Stimulated activated CD4-positive, alpha-beta T cell treated with anti-CD3 and anti-CD28 coated beads, Interleukin-4, amount 100 ng/mL, for 48 hours (primary cell): ENCODE results near the gene OR6S1.
A peak's percentile ranks its signal among the peaks of the same experiment; 100 is the strongest.
"Not testable (repeated sequence)": the region's sequence is repeated elsewhere in the genome, so short reads cannot be mapped to it uniquely, and the experiment has no call there.

Experiments used
- DNase-seq, 2 donors: peaks; one replicate each; pipeline ENCODE4 v3.0.0-alpha.2; 2020; ENCODE audit warnings: low read depth in 2 of 2

The OR6S1 gene

DNA sequence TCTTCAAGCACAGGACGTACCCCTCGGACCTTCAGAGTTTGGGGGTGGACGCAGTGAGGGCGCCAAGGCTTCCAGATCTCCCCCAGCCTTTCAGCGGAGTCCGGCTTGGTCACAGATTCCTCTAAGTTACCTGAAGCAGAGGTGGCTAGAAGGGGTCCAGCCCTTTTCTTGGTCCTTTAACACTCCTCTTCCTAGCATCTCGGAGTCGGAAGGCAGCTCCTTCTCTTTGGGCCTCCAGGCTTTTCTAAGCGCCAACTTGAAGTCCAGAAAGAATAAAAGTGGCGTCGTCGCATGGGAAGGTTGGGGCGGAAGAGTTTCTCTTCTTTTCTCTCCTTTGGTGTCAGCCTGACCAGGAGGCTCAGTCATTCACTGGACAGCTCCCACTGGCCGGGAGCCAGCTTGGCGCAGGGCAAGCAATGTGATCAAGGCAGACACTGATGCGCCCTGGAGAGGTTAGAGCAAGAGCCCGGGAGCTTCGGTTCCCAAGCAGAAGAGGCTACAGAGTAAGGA, 9.6 kb downstream of the OR6S1 start:
- DNase-seq: no peak

DNA sequence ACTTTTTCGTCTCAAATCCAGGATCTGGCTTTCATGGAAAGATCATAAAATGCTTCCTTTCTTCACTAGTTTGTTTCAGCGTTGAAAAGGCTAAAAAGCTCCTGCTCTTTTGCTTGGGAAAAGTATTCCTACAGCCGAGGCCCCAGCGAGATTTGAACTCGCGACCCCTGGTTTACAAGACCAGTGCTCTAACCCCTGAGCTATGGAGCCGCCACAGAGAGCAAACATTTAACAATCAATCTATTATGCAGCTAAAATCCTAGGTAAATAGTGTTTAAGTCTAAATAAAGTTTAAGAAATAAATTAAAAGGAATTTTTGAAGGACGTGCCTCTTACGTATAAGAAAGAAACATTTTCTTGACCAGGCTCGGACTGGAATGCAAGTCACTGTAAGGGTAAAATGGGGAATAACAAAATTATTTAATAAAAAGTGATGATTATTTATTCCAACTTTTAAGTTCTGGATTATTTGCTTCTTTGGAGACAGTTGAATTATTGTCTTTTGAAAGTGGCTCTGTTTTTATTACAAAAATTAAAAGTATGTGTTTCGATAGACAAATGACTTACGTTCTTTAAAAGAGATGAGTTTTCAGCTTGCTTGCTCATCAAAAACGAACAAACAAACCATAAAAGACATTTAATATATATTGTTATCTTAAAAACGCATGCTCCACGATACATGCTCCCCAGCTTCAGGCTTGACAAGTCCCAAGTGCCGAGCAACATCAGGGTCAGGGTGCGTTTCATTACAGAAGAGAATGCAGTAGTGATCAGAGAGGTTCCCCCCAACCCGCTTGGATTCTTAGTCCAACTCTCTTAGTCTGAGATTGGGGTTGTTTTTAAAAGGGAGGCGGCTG, 10.2 kb downstream of the OR6S1 start:
- DNase-seq: peak; percentile 41 to 54

DNA sequence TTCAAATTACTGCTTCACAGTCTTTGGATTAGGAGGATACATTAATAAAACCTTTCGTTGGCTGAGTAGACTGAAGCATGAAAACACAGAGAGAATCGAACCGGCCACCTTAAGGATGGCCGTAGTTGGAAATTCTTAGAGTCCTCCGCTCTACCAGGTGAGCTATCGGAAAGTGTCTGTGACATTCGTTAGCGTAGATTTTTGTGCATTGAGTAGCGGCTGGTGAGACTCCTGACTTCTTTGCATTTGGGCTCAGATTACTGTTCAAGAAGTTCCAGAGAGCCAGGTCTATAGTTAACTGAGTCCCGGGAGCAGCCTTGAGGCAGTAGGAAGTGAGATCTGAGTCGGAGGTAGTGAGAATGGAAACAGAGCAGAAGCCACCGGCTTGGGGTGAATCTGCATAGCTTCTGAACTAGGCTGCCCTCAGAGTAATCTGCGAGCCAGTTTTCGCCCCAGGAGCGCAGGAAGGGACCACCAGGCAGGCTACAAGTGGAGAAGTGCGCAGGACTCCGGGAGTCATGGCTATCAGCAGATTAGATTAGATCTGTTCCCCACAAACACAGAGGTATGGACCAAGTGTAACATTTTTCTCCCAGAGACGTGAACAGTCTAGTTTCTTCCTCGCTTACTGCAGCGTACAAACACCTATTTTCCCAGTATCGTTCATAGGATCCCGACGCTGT, 11.0 kb downstream of the OR6S1 start:
- DNase-seq: peak in 1 of 2 donors; percentile 34

DNA sequence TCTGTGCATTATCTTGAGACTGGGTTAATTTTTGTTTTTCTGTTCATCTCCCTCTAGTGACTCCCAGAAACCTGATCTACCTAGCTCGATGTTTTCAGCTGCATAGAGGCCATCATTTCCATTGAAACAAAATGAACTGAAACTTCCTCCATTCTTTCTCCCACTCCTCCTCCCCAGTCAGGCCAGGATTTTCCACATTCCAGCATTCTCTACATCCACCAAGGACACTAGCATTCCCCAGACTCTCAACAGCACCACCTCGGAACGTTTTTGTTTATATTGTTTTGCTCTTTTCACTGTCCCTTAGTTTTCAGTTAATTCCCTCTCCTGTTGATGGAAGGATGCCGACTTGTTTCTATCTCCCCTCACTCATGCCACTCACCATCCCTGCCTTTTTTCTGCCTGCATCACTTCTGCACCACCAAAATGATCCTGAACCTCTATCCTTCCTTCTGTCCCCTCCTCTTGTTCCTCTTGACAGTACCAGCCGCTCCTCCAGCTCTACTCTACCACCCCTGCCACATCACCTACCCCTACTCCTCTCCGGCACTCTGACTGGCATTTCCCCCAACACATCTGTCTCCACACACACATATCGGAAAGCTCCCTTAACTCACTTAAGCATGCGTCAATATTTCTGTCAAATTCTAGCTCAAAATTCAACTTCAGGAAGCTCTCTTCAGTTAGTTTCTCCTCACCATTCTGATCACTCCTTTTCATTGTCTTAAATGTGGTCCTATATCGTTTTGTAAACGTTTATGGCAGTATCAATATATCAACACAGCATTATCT, 13.2 kb downstream of the OR6S1 start:
- DNase-seq: no peak

DNA sequence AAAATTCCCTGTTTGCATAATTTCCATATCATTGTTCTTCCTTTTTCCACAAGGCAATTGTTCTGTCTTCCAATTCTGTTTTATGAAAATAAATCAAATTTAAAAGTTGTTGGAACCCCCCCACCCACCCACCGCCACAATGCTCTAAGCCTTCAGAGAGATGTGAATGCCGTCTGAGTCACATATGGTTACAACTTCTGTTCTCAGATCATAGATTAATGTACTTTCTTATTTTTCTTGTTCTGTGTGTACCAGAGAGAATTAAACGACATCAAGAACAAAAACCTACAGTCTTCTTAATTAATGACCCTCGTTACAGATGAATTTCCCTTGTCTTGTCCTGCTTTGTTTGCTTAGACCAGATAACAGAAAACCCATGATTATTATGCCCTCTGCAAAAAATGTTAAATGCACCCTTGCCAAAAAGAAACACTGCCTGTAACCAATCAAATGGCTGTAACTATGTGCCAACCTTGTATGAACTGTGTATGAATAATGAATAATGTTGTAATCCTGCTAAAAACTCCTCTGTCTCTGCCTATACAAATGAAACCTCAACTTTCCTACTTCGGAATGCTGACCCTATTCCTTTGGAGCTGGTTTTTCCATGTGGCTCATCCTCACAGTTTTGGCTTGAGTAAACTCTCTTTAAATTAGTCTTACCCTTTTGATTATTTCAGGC, 14.0 kb downstream of the OR6S1 start:
- DNase-seq: no peak

DNA sequence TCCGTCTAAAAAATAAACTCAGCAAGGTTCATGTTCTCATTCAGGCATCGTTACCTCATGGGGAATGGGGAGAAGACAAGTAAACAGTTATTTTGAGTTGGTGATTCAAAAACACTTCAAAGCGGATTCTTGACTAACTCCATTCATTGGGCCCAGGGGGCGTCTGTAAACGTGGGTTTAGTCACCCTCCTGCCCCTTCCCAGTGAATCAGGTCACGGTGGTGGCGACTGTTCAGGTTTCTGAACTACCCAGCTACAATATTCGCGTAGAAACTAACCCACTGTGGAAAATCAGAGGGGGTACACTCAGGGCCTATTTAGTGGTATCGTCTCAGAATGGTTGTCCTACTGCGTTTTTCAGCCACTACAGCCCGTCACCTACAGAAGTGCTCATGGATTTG, 15.2 kb downstream of the OR6S1 start:
- no peak for DNase-seq

DNA sequence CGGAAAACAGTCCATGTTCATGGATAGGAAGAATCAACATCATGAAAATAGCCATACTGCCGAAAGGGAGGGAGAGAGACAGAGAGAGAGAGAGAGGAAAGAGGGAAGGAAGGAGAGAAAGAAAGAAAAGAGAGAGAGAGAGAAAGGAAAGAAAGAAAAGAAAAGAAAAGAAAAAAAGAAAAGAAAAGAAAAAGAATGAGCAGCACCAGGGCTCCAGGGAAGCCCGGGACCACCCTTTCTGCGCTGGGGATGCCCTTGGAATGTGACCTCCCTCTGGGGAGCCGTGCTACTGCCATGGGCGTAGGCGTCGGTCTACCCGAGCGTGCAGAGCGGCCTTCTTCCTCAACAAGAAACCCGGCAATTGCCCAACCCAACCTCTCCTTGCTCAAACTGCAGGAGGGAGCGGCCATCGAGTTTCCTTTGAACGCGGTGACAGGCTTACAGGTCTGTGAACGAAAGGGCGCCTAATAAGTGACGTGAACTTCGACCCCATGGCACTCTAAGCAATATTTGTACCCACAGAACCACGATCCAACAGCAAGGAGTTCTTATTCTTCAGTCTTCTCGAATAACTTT, 16.9 kb downstream of the OR6S1 start:
- no peak for DNase-seq

DNA sequence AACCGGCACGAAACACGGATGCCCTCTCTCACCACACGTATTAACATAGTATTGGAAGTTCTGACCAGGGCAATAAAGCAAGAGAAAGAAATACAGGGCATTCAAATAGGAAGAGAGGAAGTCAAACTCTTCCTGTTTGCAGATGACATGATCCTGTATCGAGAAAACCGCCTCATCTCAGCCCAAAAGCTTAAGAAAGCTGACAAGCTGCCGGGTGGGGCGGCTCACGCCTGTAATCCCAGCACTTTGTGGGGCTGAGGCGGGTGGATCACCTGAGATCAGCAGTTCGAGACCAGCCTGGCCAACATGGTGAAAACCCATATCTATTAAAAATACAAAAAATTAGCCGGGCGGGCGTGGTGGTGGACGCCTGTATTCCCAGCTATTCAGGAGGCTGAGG, 17.7 kb downstream of the OR6S1 start:
- DNase-seq: no peak

DNA sequence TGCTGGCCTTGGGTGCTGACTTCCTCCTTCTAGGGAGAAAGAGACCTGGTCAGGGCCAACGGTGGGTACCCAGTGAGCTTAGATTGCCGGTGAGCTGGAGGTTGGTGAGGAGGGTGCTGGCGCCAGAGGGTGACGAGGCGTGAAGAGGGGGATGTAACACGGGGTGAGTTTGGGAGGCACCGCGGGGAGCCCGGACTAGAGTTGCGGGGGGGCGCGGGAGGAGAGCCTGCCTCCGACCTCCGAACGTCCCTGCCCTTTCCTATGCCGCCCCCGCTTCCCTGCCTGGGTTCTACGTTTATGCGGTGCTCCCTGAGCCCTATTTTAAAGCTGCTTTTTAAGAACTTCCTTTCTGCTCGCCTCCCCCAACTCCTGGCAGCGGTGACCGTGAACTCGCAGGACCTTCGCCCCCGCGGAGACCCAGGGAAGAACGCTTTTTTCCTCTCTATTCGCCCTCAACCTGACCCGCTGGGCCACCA, 18.6 kb downstream of the OR6S1 start:
- DNase-seq: no peak

DNA sequence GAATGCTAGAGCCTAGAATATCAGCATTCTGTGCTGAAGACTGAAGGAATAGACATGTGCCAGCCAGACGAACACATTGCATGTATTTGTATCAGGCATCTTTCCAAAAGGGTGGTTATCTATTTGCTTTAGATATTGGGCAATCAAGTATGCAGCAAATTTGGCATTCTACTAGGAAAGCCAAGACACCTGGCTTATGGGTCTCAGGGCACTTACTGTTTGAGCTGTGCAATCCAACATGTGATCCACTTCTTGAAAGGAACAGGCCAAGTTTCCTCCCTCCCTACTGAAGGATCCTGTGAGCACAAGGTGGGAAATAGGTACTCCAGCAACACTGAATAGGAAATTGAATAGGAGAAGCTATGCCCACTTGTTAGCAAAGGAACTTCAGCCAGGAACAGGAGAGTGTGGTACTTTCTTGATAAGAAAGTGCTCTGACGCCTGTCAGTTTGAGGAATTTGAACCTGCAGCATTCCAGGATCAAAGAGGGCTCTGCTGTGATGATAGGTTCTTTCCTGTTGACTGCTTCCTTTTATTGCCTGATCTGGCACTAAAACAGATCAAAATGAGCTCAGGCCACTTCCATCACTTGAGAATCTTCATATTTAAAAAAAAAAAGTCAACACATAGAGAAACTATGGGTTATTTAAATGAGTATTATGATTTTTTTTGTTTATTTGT, 20.6 kb downstream of the OR6S1 start:
- no peak for DNase-seq

DNA sequence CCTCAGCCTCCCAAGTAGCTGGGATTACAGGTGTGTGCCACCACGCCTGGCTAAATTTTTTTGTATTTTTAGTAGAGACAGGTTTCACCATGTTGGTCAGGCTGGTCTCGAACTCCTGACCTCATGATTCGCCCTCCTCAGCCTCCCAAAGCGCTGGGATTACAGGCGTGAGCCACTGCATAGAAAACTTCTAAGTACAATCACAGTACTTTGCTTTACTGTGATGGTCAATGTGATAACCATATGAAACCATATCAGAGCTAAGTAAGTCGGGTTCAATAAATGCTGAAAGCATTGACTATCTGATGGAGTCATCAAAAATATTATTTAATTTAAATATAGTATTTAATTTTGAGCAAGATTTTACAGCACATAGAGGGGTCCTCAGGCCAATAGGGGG, 21.8 kb downstream of the OR6S1 start:
- not testable (repeated sequence) for DNase-seq

DNA sequence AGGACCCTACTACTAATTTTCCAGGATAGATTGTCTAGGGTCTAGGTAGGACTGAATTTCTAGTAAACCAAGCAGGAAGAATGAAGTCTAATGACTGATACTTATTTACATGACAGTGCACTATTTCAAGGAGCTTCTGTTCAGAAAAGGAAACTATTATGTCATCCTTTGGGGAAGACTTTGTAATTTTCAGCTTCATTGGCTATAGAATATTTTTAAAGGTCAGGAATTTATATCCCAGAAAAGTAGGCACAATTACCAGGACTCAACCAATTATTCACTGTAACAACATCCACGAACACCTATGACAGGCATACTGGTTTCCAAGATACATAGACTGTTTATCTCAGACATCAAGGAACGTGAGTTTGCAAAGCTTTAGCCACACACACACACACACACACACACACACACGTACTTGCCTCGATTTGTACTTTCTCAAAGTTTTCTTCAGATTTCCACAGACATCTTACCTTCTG, 23.2 kb downstream of the OR6S1 start:
- no peak for DNase-seq

DNA sequence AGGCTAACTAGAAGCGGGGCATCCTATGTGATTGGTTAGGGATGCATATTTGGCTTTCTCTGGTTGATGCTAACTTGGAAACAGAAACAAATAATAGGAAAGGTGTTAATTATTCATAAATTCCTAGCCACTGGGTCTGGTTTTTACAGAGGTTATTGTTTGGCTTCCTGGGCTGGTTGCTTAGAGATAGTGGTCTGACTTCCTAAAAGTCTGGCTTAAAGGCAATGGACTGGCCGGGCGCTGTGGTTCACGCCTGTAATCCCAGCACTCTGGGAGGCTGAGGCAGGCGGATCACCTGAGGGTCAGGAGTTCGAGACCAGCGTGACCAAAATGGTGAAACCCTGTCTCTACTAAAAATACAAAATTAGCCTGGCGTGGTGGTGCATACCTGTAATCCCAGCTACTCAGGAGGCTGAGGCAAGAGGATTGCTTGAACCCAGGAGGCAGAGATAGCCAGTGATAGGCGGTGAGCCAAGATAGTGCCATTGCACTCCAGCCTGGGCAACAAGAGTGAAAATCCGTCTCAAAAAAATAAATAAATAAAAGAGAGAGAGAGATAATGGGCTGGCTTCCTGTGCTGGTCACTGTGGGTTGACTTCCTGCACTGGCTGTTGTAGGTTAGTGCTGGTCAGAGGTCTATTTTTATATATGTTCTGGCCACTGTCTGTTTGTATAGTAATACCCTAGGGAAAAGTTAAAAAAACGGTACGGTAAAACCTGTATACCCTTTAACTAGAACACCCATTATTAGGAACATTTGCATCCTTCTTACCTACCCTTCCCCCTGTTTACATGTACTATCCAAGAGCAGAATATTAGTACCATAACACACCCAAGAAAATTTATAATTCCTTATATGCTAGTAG, 24.1 kb downstream of the OR6S1 start:
- no peak for DNase-seq

DNA sequence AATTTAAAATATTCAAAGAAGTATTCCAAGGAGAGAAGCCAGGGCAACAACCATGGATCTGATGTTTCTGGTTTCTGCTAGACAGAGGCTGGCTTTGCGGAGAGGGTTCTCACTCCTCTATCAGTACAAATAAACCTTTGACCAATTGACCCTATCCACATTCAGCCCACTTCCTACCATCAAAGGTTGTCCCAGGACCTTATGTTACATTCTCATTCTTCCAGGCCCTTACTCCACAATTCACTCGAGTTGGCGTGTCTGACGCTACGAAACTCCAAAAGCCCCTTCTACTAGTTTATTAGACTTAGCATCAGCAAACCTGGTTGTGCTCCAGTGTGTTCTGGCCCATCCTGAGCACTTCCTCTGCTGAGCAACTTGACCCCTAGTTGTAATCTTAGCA, 25.5 kb downstream of the OR6S1 start:
- no peak for DNase-seq

DNA sequence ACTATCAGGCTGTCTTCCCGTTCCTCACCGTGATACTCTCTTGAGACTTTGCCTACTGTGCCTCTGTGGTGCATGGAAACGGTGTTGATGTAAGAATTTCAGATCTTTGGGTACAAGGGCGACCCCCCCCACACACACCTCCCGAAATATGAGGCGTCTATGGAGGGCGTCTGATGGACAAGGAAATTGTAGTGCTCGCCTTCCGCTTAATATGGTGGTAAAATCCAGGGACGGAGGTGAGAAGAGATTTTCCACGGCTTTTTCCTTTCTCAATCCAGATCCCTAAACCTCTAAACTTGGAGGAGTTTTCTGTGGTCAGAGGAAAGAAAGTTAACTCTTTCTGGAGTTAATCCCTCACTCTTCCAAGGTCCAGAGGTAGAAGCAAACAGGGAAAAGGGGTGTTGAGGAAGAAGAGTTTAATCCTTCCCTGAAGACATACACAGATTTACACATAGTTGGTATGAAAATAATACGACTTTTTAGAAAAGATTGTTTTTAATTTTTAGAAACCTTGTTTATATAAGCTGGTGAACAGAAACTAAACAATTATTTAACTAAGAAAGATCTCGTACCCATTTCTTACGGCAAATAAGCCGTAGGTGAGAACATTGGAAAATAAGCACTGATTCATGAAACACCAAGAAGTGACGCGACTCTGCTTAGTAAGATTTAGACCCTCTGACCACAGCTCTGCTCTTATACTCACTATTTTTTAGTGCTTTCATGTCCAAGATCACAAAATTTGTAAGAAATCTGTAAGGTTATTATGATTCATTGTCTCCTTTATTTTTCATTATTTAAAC, 27.3 kb downstream of the OR6S1 start:
- no peak for DNase-seq

DNA sequence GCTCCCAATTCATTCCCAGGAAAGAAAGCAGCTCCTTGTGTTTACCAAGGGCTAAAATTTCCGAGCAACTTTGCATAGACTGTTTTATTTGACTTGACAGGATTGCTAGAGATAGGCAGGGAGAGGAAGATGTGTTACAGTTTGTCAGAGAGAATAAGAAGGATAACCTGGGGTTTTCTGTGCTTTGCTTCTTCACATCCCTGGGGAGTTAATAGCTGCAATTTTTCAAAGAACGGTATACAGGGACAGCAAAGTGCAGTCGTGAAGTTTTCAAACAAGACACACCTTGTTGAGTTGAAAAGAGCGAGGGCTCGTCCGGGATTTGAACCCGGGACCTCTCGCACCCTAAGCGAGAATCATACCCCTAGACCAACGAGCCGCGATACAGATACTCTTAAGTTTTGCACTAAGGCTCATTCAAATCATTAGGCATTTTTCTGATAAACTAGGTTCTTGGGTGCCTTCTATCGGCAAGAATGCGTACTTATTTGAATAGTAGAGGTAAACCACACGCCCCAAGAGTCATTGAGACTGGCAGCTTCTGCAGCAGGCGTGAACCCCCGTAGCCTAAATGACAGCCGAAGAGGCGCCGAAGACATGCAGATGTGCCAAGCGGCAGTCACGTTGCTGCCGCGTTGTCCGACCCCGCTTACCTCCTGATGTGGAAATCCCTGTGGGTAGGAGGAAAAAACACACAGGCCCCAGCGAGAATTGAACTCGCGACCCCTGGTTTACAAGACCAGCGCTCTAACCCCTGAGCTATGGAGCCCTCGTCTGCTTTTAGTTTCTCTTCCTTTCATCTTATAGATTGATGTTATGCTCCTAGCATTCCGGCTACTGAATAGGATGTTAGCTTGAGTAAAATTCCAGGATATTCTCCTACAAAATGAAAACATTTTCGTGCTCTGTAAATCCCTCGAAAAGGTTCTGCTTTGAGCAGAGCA, 28.1 kb downstream of the OR6S1 start:
- DNase-seq: peak; percentile 74 to 81

DNA sequence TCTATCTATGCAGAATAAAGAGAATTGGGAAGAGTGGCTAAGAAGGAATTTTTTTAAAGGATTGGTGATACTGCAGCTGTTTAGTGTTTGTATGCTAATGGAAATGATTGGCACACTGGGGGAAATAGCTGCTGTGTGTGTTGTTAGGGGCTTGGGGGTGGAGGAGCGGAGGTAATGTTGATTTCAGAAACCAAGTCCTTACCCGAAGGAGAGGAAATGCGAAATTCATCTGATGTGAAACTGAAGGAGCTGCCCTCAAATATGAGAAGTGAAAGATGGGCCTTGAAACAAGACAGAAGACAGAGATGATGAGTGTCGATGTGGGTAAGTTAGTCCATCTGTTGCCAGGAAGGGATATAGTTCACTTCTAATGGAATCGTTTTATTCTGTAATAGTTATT, 29.1 kb downstream of the OR6S1 start:
- DNase-seq: no peak

DNA sequence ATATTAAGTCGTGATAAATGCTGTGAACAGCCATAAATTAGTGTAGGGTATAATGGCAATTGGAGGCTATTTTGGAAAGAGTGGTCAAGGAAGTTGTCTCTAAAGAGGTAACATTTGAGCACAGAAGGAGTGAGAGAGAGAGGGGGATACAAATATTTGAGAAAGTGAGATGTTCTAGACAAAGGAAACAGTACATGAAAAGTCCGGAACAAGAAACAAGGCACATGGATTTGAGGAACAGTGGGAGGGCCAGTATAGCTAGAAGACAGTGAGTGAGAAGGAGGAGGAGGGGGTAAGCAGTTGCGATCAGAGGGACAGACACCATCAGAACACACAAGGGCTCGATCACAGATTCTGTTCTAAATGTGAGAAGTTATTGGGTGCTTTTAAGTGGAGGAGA, 30.2 kb downstream of the OR6S1 start:
- no peak for DNase-seq
